Gastrocnemius medialis (tissue), 4 donors: ENCODE measurements around the gene ANO9.
"Not testable (repeated sequence)": the region's sequence is repeated elsewhere in the genome, so short reads cannot be mapped to it uniquely, and the experiment has no call there.

ENCODE experiments used
- POLR2A ChIP-seq, 2 donors: fragments of 450-650 bp; IDR thresholded peaks; one replicate each; pipeline ENCODE4 v1.6.1; 2017; ENCODE audit warnings: antibody characterized with exemption in 2 of 2, mild to moderate bottlenecking in 2 of 2, moderate library complexity in 2 of 2
- TF ChIP-seq, protein P1 (sequence below), 5 experiments: fragments of 450-650 bp in 3 of 5; fragments of 200-600 bp in 2 of 5; sonication (generic) in 2 of 5; IDR thresholded peaks in 4 of 5; conservative IDR thresholded peaks in 1 of 5; 1 replicate in 4 of 5; 2 replicates in 1 of 5; pipeline ENCODE4 v1.5.1; 2016 to 2019; ENCODE audit warnings: antibody characterized with exemption in 5 of 5, mild to moderate bottlenecking in 3 of 5, moderate library complexity in 3 of 5

DNA sequence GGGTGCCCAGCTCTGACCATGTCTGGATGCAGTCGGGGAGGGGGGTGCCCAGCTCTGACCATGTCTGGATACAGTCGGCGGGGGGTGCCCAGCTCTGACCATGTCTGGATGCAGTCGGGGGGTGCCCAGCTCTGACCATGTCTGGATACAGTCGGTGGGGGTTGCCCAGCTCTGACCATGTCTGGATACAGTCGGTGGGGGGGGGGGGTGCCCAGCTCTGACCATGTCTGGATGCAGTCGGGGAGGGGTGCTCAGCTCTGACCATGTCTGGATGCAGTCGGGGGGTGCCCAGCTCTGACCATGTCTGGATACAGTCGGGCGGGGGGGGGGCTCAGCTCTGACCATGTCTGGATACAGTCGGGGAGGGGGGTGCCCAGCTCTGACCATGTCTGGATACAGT lies 30.3 kb downstream of the ANO9 start:
- not testable (repeated sequence) for TF ChIP-seq POLR2A (IDR thresholded peaks at IDR 0.05)
- TF ChIP-seq, protein P1, sequence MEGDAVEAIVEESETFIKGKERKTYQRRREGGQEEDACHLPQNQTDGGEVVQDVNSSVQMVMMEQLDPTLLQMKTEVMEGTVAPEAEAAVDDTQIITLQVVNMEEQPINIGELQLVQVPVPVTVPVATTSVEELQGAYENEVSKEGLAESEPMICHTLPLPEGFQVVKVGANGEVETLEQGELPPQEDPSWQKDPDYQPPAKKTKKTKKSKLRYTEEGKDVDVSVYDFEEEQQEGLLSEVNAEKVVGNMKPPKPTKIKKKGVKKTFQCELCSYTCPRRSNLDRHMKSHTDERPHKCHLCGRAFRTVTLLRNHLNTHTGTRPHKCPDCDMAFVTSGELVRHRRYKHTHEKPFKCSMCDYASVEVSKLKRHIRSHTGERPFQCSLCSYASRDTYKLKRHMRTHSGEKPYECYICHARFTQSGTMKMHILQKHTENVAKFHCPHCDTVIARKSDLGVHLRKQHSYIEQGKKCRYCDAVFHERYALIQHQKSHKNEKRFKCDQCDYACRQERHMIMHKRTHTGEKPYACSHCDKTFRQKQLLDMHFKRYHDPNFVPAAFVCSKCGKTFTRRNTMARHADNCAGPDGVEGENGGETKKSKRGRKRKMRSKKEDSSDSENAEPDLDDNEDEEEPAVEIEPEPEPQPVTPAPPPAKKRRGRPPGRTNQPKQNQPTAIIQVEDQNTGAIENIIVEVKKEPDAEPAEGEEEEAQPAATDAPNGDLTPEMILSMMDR (IDR thresholded peaks at IDR 0.05 in 4 of 5, conservative IDR thresholded peaks at IDR 0.05 in 1 of 5): not testable (repeated sequence)
